ENCODE results near the gene SMAD3.
A peak's percentile ranks its signal among the peaks of the same experiment; 100 is the strongest.
"Not testable (repeated sequence)": the region's sequence is repeated elsewhere in the genome, so short reads cannot be mapped to it uniquely, and the experiment has no call there.

SMAD3 gene

GRCh38 chr15:67063689-67064606, 1.5 kb upstream of the SMAD3 start:
- peak; percentile 45 to 61 for DNase-seq

- peak; percentile 45 to 54 for DNase-seq
Measured at GRCh38 chr15:67064607-67065530, 533 bp upstream of the SMAD3 start.

- DNase-seq = peak in 1 of 2 experiments; percentile 45
Measured at GRCh38 chr15:67066041-67066958, 898 bp downstream of the SMAD3 start.

- DNase-seq = no peak
Measured at GRCh38 chr15:67066959-67067853, 1.8 kb downstream of the SMAD3 start.

GRCh38 chr15:67067930-67068551, 2.6 kb downstream of the SMAD3 start:
- no peak for DNase-seq

GRCh38 chr15:67068710-67069400, 3.5 kb downstream of the SMAD3 start:
- peak in 1 of 2 experiments; percentile 39 for DNase-seq

- no peak for DNase-seq
Measured at GRCh38 chr15:67070150-67070549, 4.7 kb downstream of the SMAD3 start.

- DNase-seq = no peak
Measured at GRCh38 chr15:67070892-67071664, 5.7 kb downstream of the SMAD3 start.

- no peak for DNase-seq
Measured at GRCh38 chr15:67072442-67072841, 7.0 kb downstream of the SMAD3 start.

- DNase-seq = no peak
Measured at GRCh38 chr15:67072958-67073357, 7.6 kb downstream of the SMAD3 start.

GRCh38 chr15:67074886-67075229, 9.5 kb downstream of the SMAD3 start:
- DNase-seq = no peak

- not testable (repeated sequence) for DNase-seq
Measured at GRCh38 chr15:67075555-67076135, 10.2 kb downstream of the SMAD3 start.

- DNase-seq = peak; percentile 63 to 73
Measured at GRCh38 chr15:67076147-67076843, 10.9 kb downstream of the SMAD3 start.

GRCh38 chr15:67077641-67078215, 12.3 kb downstream of the SMAD3 start:
- DNase-seq = no peak

GRCh38 chr15:67079361-67079760, 14.0 kb downstream of the SMAD3 start:
- DNase-seq = no peak

- DNase-seq = no peak
Measured at GRCh38 chr15:67080118-67080899, 14.9 kb downstream of the SMAD3 start.

- peak; percentile 71 to 81 for DNase-seq
Measured at GRCh38 chr15:67080900-67081431, 15.6 kb downstream of the SMAD3 start.

Measured in activated CD4-positive, alpha-beta T cell treated with anti-CD3 and anti-CD28 coated beads, Interleukin-2, amount 50 U/mL, for 48 hours (primary cell).